ENCODE results near the gene ZC3H7B.

ZC3H7B gene

GRCh38 chr22:41260871-41261270 lies 40.5 kb upstream of the ZC3H7B start:
- DNase-seq (ENCODE audit: low read depth), result no peak
- TF ChIP-seq, protein P1, sequence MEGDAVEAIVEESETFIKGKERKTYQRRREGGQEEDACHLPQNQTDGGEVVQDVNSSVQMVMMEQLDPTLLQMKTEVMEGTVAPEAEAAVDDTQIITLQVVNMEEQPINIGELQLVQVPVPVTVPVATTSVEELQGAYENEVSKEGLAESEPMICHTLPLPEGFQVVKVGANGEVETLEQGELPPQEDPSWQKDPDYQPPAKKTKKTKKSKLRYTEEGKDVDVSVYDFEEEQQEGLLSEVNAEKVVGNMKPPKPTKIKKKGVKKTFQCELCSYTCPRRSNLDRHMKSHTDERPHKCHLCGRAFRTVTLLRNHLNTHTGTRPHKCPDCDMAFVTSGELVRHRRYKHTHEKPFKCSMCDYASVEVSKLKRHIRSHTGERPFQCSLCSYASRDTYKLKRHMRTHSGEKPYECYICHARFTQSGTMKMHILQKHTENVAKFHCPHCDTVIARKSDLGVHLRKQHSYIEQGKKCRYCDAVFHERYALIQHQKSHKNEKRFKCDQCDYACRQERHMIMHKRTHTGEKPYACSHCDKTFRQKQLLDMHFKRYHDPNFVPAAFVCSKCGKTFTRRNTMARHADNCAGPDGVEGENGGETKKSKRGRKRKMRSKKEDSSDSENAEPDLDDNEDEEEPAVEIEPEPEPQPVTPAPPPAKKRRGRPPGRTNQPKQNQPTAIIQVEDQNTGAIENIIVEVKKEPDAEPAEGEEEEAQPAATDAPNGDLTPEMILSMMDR (conservative IDR thresholded peaks at IDR 0.05; ENCODE audit: low read depth, low read length), result no peak
- no peak overlapping the region for H3K4me3 ChIP-seq (ENCODE audit: low read length)

DNA sequence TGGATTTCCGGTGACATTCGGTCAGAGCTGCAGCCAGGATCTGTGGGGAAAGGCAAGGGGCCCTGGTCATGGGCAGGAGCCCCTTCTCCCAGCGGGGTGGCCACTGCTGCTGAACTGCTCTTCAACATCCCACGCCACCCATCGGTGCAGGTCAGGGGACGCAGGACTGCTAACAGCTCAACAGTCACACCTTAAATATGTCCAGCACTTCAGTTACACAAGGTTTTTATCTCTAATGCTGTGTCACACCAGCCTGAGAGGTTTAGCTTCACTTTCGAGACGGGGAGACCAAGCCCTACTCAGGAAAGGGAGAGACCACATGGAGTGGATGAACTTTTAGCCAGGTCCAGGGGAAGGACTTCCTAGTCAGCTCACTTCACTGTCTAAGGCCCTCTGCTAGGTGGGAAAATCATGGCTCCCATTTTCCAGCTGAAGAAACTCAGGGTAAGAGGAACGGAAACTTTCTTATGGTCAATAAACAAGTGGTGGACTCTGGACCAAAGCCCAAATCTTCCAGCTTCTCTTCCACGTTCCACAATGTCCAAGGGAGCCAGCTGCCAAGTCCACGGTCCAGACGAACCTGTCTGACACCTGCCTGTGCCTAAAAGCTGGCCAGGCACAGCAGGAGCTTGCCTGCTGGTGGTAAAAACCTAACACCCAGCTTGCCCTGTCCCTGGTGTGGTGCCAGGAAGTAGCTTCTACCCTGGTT lies 39.6 kb upstream of the ZC3H7B start:
- H3K4me3 ChIP-seq (ENCODE audit: low read length), result no peak overlapping the region
- TF ChIP-seq, protein P1 (conservative IDR thresholded peaks at IDR 0.05; ENCODE audit: low read depth, low read length), result no peak
- no peak for DNase-seq (ENCODE audit: low read depth)

DNA sequence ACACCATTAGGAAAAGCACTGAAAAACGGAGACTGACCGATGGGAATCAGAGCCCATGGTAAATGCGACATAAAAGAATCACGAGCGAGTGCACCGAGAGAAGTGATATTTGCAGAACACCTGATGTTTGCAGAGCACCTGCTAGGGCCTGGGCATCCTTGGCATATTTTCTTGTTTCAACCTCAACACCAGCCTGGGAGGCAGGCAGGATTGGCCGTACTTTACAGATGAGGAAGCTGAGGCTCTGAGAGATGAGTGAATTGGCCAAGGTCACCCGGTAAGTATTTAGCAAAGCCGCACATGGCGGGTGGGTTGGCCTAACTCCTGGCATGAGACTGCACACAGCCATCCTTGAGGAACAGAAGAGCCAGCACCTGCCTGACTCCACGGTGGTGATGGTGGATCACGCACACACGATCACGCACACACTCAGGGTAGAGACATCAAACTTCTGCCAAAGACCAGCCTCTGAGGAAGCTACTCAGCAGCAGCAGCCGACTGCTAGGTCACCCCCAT lies 39.0 kb upstream of the ZC3H7B start:
- TF ChIP-seq, protein P1 (conservative IDR thresholded peaks at IDR 0.05; ENCODE audit: low read depth, low read length), result no peak
- DNase-seq (ENCODE audit: low read depth), result no peak
- H3K4me3 ChIP-seq (ENCODE audit: low read length), result no peak overlapping the region

- H3K4me3 ChIP-seq (ENCODE audit: low read length), result no peak overlapping the region
- DNase-seq (ENCODE audit: low read depth), result no peak
- TF ChIP-seq, protein P1 (conservative IDR thresholded peaks at IDR 0.05; ENCODE audit: low read depth, low read length), result no peak
These were observed 37.6 kb upstream of the ZC3H7B start for GRCh38 chr22:41263704-41264103.

DNA sequence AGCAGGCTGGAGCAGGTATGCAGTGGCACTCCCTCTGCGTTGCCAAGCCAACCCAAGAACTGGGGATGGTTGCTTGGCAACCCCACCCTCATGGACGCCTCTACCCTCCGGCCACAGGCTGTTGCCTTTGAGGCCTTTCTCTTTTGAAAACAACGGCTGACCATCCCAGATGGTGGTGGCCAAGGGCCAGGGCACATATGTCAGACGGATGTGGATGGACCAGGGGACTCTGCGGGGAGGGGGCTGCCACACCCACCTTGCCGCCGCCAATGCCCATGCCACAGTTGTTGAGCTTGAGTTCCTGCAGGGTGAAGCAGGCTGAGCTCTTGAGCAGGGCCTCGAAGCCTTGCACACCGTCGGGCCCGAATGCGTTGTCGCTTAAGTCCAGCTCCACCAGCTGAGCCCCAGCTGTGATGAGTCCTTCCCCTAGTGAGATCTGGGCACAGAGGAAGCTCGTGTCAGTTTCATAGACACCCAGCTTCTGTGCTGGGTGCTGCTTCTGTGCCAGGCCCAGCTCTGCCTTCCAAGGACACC lies 36.9 kb upstream of the ZC3H7B start:
- H3K4me3 ChIP-seq (ENCODE audit: low read length), result no peak overlapping the region
- TF ChIP-seq, protein P1 (conservative IDR thresholded peaks at IDR 0.05; ENCODE audit: low read depth, low read length), result no peak
- no peak for DNase-seq (ENCODE audit: low read depth)

- H3K4me3 ChIP-seq (ENCODE audit: low read length), result no peak overlapping the region
- DNase-seq (ENCODE audit: low read depth), result no peak
- TF ChIP-seq, protein P1 (conservative IDR thresholded peaks at IDR 0.05; ENCODE audit: low read depth, low read length), result no peak
These were observed 33.4 kb upstream of the ZC3H7B start for GRCh38 chr22:41267958-41268357.

- DNase-seq (ENCODE audit: low read depth), result no peak
- no peak overlapping the region for H3K4me3 ChIP-seq (ENCODE audit: low read length)
- TF ChIP-seq, protein P1 (conservative IDR thresholded peaks at IDR 0.05; ENCODE audit: low read depth, low read length), result no peak
These were observed 29.5 kb upstream of the ZC3H7B start for GRCh38 chr22:41271787-41272186.

Measured in retinal pigment epithelial cell (primary cell).